GM19372 (cell line): ENCODE measurements around the gene TAAR1.
"Not testable (repeated sequence)": the region's sequence is repeated elsewhere in the genome, so short reads cannot be mapped to it uniquely, and the experiment has no call there.

Experiments
- ATAC-seq: cut with Tn5 transposase; IDR thresholded peaks from one replicate; pipeline ENCODE4 v1.9.1; 2021; ENCODE audit warnings: mild to moderate bottlenecking, low read depth, moderate library complexity; ENCODE audit not compliant: unreplicated experiment

The TAAR1 gene

DNA sequence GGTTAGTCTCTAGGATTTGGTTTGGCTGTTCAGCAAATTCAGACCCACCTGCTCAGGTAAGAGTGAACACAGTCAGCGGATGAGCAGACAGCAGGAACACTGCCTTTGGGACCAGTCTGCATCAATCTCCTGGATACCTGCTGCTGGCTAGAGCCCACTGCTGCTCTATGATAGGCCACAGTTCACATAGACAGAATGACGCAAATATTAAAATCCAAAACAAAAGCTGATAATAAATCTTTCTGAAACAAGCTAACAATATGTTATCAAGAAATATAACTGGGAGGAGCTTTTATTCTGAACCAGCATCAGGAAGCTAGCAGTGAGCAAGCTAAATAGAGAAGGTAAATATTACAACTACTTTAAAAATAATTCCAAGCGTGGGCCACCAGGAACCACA is at the start of gene TAAR1:
Gene TAAR1, minus strand, starts transcription at position 101 of the 400 bp plus-strand sequence. CDS start 13,179 bp downstream, outside the sequence.
- ATAC-seq = no peak

DNA sequence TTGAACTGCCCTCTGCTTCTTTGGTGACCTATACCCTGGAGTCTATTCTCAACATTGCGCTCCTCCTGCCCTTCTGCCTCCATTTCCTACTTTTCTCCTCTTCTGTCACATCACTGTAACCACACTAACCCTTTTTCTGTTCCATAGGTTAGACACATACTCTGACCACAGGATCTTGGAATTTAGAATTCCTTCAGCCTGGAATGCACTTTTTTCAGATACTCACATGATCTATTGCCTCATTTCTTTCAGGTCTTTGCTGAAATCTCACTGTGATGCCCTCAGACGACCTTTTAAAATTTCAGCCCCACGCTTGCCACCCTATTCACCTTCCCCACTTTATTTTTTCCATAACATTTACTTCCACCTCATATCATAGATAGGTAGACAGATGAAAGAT is 49.8 kb upstream of the TAAR1 start:
- no peak for ATAC-seq

- no peak for ATAC-seq
These were observed 49.0 kb upstream of the TAAR1 start for GRCh38 chr6:132708002-132708401.

- not testable (repeated sequence) for ATAC-seq
These were observed 47.8 kb upstream of the TAAR1 start for GRCh38 chr6:132706756-132707155.

DNA sequence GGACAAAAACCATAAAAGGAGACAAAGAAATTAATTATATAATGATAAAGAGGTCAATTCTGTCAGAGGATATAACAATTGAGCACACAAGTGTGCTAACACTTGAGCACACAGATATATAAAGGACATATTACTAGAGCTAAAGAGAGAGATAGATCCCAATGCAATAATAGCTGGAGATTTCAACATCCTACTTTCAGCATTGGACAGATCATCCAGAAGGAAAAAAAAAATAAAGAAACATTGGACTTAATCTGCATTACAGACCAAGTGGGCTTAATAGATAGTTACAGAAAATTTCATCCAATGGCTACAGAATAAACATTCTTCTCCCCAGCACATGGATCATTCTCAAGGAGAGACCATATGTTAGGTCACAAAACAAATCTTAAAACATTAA is 45.0 kb upstream of the TAAR1 start:
- no peak for ATAC-seq

DNA sequence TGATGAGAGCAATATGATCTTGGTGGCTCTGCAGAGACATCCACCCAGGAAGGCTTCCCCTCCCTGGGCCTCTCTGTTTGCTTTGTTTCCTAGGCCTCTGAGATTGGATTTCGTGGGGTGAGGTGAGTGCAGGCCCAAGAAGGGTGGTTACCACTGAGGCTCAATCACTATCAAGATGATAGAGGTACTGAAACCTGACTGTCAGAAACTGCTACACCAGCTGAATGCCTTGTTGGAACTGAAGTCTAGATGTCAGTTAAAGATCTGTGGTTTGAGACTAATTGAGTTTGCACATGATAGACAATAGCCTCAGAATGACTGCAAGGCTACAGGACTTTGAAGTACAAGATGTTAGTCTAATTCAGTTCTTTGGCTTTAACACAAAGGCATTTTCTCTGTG is 39.6 kb upstream of the TAAR1 start:
- no peak for ATAC-seq

DNA sequence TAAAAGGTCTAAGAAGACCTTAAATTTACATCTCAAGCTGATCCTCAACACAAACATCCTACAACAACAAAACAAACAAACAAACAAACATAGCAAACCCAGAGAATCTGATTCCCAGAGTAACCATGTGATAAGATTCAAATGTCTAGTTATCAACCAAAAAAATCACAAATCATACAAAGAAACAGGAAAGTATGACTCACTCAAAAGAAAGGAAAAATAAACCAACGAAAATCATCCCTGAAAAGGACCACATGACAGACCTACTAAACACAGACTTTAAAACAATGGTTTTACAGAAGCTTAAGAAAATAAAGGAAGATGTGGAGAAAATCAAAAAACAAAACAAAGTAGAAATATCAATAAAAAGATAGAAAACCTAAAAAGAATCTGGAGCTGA is 36.8 kb upstream of the TAAR1 start:
- ATAC-seq = no peak

GRCh38 chr6:132693478-132693877 is 34.5 kb upstream of the TAAR1 start:
- no peak for ATAC-seq

GRCh38 chr6:132690678-132691077 is 31.7 kb upstream of the TAAR1 start:
- ATAC-seq = no peak

DNA sequence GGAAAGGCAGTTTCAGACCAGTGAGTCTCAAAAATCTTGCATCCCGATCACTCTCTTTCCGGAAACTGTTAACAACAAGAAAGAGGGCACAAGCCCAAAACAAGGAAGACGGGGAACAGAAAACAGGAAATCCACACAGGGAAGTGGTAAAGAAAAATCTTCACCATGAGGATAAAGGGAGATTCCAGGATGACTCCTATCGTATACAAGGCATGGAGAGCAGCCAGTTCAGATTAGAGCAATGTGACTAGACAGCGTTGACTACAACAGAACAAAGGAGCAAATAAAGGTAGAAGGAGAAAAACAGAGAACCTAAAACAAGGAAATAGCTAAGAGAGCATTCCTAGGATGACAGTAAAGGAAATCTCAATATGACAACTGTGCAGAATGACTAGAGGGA is 28.3 kb upstream of the TAAR1 start:
- ATAC-seq = no peak

- ATAC-seq = no peak
These were observed 27.5 kb upstream of the TAAR1 start for GRCh38 chr6:132686531-132686930.

GRCh38 chr6:132685009-132685408 is 26.0 kb upstream of the TAAR1 start:
- no peak for ATAC-seq

DNA sequence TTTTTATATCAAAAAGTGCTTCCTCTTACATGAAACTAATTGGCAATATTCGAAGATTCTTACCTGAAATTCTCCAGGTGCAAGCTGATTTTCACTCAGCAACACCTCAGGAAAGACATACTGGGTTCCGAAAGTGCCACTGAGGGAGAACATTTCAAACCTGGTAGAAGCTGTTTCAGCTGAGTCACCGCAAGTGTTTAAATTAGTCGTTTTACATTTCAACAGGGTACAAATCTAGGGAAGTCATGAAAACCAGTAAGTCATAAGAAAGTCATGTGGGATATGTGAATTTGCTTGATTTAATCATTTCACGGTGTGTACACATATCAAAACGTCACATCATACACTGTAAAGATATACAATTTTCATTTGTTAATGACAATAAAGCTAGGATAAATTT is 25.3 kb upstream of the TAAR1 start:
- no peak for ATAC-seq

- no peak for ATAC-seq
These were observed 24.6 kb upstream of the TAAR1 start for GRCh38 chr6:132683543-132683942.

DNA sequence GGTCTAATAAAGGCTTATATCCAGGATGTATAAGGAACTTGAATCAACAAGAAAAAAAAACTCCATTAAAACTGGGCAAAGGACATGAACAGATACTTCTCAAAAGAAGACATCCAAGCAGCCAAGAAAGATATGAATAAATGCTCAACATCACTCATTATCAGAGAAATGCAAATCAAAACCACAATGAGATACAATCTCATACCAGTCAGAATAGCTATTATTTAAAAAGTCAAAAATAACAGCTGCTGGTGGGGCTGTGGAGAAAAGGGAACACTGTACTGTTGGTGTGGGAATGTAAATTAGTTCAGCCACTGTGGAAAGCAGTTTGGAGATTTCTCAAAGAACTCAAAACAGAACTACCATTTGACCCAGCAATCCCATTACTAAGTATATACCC is 20.1 kb upstream of the TAAR1 start:
- ATAC-seq = not testable (repeated sequence)

GRCh38 chr6:132675749-132676148 is 16.8 kb upstream of the TAAR1 start:
- ATAC-seq = no peak

DNA sequence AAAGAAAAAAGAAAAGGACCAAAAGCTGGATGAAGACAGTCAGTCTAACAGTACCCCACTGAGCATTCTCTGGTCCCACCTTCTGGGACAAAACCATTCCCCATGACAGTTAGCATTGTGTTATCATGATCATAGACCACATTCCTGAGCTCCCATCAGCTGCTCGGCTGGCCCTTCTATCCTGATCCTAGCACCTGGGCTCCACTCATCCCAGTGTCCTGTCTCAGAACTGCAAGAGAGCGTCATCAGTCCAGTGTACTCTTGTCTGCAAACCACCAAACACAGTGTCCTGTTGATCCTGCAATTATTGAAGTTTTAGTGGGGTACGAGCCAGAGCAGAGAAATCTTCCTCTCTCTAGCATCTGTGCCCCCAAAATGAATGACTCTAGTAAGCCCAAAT is 16.0 kb upstream of the TAAR1 start:
- ATAC-seq = no peak

DNA sequence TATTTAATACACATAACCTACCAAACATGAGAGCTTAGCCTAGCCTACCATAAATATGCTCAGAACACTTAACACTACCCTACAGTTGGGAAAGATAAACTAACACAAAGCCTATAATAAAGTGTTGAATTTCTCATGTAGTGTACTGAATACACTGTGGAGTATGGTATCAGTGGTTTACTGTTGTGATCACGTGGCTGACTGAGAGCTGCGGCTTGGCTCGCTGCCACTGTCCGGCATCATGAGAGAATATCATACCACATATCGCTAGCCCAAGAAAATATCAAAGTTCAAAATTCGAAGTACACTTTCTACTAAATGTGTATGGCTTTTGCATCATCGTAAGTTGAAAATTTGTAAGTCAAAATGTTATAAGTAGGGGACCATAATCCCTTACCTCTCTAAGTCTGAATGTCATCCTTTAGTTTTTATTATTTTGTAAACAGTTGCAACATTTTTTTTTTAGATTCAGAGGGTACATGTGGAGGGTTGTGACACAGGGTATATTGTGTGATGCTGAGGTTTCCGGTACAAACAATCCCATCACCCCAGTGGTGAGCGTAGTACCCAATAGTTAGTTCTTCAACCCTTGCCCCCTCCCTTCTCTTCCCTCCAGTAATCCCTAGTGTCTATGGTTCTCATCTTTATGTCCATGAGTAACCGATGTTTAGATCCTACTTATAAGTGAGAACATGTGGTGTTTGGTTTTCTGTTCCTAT is 14.6 kb upstream of the TAAR1 start:
- ATAC-seq = no peak

DNA sequence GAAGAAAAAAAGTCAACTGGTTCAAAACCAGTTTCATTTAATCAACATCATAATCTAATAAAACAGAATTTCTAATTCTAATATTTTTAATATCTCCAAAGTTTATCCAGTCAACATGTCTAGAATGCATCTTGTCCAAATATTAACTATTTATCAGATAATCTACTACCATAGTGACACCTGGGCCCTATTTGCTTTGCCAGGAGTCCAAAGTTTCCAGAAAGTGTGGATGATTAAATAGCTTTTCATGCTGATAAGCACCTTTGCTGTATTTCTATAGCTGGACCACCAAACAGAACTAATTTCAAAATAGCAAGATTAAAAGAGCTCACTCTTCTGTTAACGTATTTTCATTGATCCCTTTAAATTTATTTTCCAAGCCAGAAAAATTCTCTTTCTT is 12.3 kb upstream of the TAAR1 start:
- no peak for ATAC-seq

- no peak for ATAC-seq
These were observed 10.8 kb upstream of the TAAR1 start for GRCh38 chr6:132669690-132670291.

GRCh38 chr6:132666118-132666517 is 7.1 kb upstream of the TAAR1 start:
- no peak for ATAC-seq

DNA sequence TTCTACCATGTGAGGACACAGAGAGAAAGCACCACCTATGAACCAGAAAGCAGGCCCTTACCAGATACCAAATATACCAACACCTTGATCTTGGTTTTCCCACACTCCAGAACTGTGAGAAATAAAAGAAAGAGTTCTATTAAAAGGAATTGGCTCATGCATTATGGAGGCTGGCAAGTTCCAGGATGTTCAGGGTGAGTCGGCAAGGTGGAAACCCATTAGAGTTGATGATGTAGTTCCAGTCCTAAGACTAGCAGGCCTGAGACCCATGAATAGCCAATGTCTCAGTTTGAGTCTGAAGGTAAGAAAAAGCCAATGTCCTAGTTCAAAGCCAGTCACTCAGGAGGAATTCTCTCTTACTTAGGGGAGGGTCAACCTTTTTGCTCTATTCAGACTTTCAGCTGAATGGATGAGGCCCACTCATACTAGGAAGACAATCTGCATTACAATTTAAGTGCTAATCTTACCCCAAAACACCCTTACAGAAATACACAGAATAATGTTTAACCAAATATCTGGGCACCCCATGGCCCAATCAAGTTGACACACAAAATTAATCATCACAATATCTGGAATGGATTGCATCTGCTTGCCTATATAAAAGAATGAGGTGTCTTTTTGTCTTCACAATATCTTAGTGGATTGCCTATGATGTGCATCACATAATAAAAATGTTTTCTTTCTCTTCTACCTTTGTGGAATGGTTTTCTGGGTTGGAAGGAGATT is 5.5 kb upstream of the TAAR1 start:
- ATAC-seq = no peak
